ENCODE measurements around the gene SERPIND1.

DNA sequence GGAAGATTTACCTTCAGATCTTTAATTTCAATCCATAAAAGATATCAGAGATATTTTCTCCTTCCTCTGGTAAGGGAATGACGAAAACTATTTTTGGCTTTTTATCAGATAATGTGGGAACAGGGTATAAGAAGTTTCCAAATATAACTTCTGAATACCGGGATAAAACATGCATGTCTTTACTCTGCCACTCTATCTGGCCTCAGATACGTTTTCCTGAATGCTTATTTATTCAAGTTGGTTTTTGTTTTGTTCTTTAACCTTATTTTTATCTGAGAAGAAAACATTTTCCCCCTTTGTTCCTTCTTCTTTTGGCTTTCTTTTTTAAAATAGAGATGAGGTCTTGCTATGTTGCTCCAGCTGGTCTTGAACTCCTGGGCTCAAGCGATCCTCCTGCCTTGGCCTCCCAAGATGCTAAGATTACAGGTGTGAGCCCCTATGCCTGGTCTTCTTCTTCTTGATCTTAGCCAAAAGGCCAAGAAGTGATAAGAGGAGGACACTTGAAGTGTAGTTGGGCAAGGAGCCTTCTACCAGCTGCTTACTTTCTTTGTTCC lies 1.5 kb downstream of the SERPIND1 start:
- TF ChIP-seq, protein P1, sequence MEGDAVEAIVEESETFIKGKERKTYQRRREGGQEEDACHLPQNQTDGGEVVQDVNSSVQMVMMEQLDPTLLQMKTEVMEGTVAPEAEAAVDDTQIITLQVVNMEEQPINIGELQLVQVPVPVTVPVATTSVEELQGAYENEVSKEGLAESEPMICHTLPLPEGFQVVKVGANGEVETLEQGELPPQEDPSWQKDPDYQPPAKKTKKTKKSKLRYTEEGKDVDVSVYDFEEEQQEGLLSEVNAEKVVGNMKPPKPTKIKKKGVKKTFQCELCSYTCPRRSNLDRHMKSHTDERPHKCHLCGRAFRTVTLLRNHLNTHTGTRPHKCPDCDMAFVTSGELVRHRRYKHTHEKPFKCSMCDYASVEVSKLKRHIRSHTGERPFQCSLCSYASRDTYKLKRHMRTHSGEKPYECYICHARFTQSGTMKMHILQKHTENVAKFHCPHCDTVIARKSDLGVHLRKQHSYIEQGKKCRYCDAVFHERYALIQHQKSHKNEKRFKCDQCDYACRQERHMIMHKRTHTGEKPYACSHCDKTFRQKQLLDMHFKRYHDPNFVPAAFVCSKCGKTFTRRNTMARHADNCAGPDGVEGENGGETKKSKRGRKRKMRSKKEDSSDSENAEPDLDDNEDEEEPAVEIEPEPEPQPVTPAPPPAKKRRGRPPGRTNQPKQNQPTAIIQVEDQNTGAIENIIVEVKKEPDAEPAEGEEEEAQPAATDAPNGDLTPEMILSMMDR (IDR thresholded peaks at IDR 0.05; ENCODE audit: low read depth, low read length, poor library complexity, severe bottlenecking) = no peak
- no peak for TF ChIP-seq EZH2phosphoT487 (IDR thresholded peaks at IDR 0.05; ENCODE audit: borderline replicate concordance, low read length)

Measured in DOHH2 (cell line).